SKM-1 (cell line): ENCODE results near the gene SENP1.

Experiments
- DNase-seq: peaks from one replicate; lab custom pipeline; 2025; ENCODE audit not compliant: unreplicated experiment; lab: John Stamatoyannopoulos, UW

Gene SENP1

GRCh38 chr12:48068457-48068856, 37.4 kb downstream of the SENP1 start:
- DNase-seq, result no peak

- no peak for DNase-seq
Observed at GRCh38 chr12:48067250-48067938, 38.5 kb downstream of the SENP1 start.

GRCh38 chr12:48065041-48065440, 40.8 kb downstream of the SENP1 start:
- DNase-seq, result no peak

- no peak for DNase-seq
Observed at GRCh38 chr12:48063530-48063929, 42.3 kb downstream of the SENP1 start.

- DNase-seq, result no peak
Observed at GRCh38 chr12:48061938-48062719, 43.8 kb downstream of the SENP1 start.

GRCh38 chr12:48060474-48060873, 45.4 kb downstream of the SENP1 start:
- no peak for DNase-seq

GRCh38 chr12:48058771-48059170, 47.1 kb downstream of the SENP1 start:
- DNase-seq, result no peak

GRCh38 chr12:48054955-48055821, 50.7 kb downstream of the SENP1 start:
- no peak for DNase-seq

GRCh38 chr12:48053883-48054282, 52.0 kb downstream of the SENP1 start:
- no peak for DNase-seq

- DNase-seq, result no peak
Observed at GRCh38 chr12:48053122-48053521, 52.8 kb downstream of the SENP1 start.

- no peak for DNase-seq
Observed at GRCh38 chr12:48051681-48052080, 54.2 kb downstream of the SENP1 start.

- DNase-seq, result no peak
Observed at GRCh38 chr12:48050174-48050573, 55.7 kb downstream of the SENP1 start.

- DNase-seq, result no peak
Observed at GRCh38 chr12:48045965-48046518, 59.8 kb downstream of the SENP1 start.

- DNase-seq, result no peak
Observed at GRCh38 chr12:48045061-48045846, 60.6 kb downstream of the SENP1 start.

- no peak for DNase-seq
Observed at GRCh38 chr12:48044396-48044795, 61.5 kb downstream of the SENP1 start.

GRCh38 chr12:48043771-48044170, 62.1 kb downstream of the SENP1 start:
- DNase-seq, result no peak

- DNase-seq, result no peak
Observed at GRCh38 chr12:48041591-48042423, 64.1 kb downstream of the SENP1 start.

GRCh38 chr12:48040354-48040753, 65.5 kb downstream of the SENP1 start:
- DNase-seq, result no peak

GRCh38 chr12:48039151-48039550, 66.7 kb downstream of the SENP1 start:
- DNase-seq, result no peak

- DNase-seq, result no peak
Observed at GRCh38 chr12:48038085-48038484, 67.8 kb downstream of the SENP1 start.
